OCI-LY7 (cell line): ENCODE measurements around the gene USP38. TPM values are rescaled to one million over a fixed set of nuclear protein-coding genes. Genes with fewer than 3 reads are reported as not detected.
A peak's percentile ranks its signal among the peaks of the same experiment; 100 is the strongest.

Experiments used
- BruUV-seq: library from RNA; stranded (reverse); fragments of 400-500 nt; replicated peaks from 2 replicates; lab custom pipeline; 2021; lab: Mats Ljungman, UMichigan
- CTCF ChIA-PET: fragments of 300-600 bp; sonication (Branson Sonifier 250); formaldehyde crosslinking; loops from one replicate; lab custom pipeline; 2022; ENCODE audit warnings: antibody characterized with exemption; ENCODE audit not compliant: unreplicated experiment; lab: Charles Lee
- POLR2A ChIA-PET: fragments of 300-600 bp; sonication (Branson Sonifier 250); formaldehyde crosslinking; loops from one replicate; lab custom pipeline; 2022; ENCODE audit warnings: antibody characterized with exemption; lab: Charles Lee
- DNase-seq: peaks from one replicate; pipeline ENCODE4 v3.0.0-alpha.2; 2015; ENCODE audit warnings: low spot score
- H2AFZ ChIP-seq: fragments of 200-600 bp; sonication (generic), shearing (Covaris generic); 2 replicates; pipeline ENCODE4 v1.6.1; 2014; ENCODE audit warnings: mild to moderate bottlenecking, antibody characterized with exemption, low read length, moderate library complexity
- H3K27ac ChIP-seq: fragments of 200-600 bp; sonication (generic); 2 replicates; pipeline ENCODE4 v1.5.1; 2014; ENCODE audit warnings: mixed run types, low read depth, mild to moderate bottlenecking, moderate library complexity, low read length, inconsistent platforms; ENCODE audit not compliant: poor library complexity, severe bottlenecking
- H3K36me3 ChIP-seq: fragments of 200-600 bp; sonication (generic); 2 replicates; pipeline ENCODE4 v1.6.1; 2014; ENCODE audit warnings: mild to moderate bottlenecking, antibody characterized with exemption, low read length, moderate library complexity, mixed read lengths; ENCODE audit not compliant: insufficient read depth
- H3K4me1 ChIP-seq: fragments of 200-600 bp; sonication (generic); 2 replicates; pipeline ENCODE4 v1.5.1; 2014; ENCODE audit warnings: mild to moderate bottlenecking, low read length; ENCODE audit not compliant: insufficient read depth, poor library complexity, severe bottlenecking
- H3K4me2 ChIP-seq: fragments of 200-600 bp; sonication (generic); 2 replicates; pipeline ENCODE4 v1.6.1; 2014; ENCODE audit warnings: mild to moderate bottlenecking, low read length
- H3K4me3 ChIP-seq: fragments of 200-600 bp; sonication (generic); 2 replicates; pipeline ENCODE4 v1.5.1; 2014; ENCODE audit warnings: mild to moderate bottlenecking, low read depth, low read length; ENCODE audit not compliant: poor library complexity, severe bottlenecking
- H3K79me2 ChIP-seq: fragments of 200-600 bp; sonication (generic); 2 replicates; pipeline ENCODE4 v1.6.1; 2016; ENCODE audit warnings: low read depth, mild to moderate bottlenecking, low read length, moderate library complexity, mixed read lengths; ENCODE audit not compliant: insufficient read depth
- H3K9me2 ChIP-seq: fragments of 200-600 bp; sonication (generic); 2 replicates; pipeline ENCODE4 v1.6.1; 2016; ENCODE audit warnings: mild to moderate bottlenecking, low read length, mixed read lengths; ENCODE audit not compliant: insufficient read depth
- H3K9me3 ChIP-seq: fragments of 200-600 bp; sonication (generic); 2 replicates; pipeline ENCODE4 v1.6.1; 2014; ENCODE audit warnings: mild to moderate bottlenecking, mixed run types, low read length, mixed read lengths
- H4K20me1 ChIP-seq: fragments of 200-600 bp; sonication (generic); 2 replicates; pipeline ENCODE4 v1.6.1; 2014; ENCODE audit warnings: mild to moderate bottlenecking, antibody characterized with exemption, low read length, moderate library complexity, mixed read lengths; ENCODE audit not compliant: insufficient read depth
- EZH2phosphoT487 ChIP-seq: fragments of 200-600 bp; sonication (generic); IDR thresholded peaks from 2 replicates; pipeline ENCODE4 v1.6.1; 2018; ENCODE audit warnings: low read depth, borderline replicate concordance, mild to moderate bottlenecking, mixed run types, antibody characterized with exemption, low read length, moderate library complexity, mixed read lengths
- intact Hi-C: fragments of 100-400 bp; cut with micrococcal nuclease; formaldehyde crosslinking; loops from one replicate; pipeline ENCODE4 v1.10.0; 2022; ENCODE audit not compliant: unreplicated experiment
- total RNA-seq, 2 experiments: library from RNA; depleted of rRNA in 1 of 2; stranded (reverse); fragments of >200 nt in 1 of 2; shearing (Covaris generic) in 1 of 2; gene quantifications; 2 replicates each; pipeline ENCODE4 v1.2.3, GENCODE V29; 2014 to 2022
- TF ChIP-seq, protein P1 (sequence below): fragments of 200-600 bp; sonication (generic); conservative IDR thresholded peaks from 2 replicates; pipeline ENCODE4 v1.5.1; 2014; ENCODE audit warnings: mild to moderate bottlenecking, antibody characterized with exemption, low read length, moderate library complexity, mixed read lengths

Gene USP38
- total RNA-seq, 2 experiments from 2014 or later: 23.6 to 25.7 TPM

- DNase-seq: peak; percentile 46
- Histone ChIP-seq H3K4me1 (peaks cover 39% of the 10 kb centered on the region), H3K9me3 (no peaks in the 10 kb centered on the region), H2AFZ (0 out of 2 replicates have a peak overlapping the region, but pooled peaks have one; percentile 43), H3K36me3 (peaks cover 36% of the 10 kb centered on the region; the same call in 1 of the 2 replicates), H3K27ac (peak overlapping the region; percentile 75), H3K9me2 (no peaks in the 10 kb centered on the region), H4K20me1 (peaks cover 42% of the 10 kb centered on the region), H3K4me3 (peak overlapping the region; percentile 94), H3K4me2 (peak overlapping the region; percentile 85), H3K79me2 (peaks cover 78% of the 10 kb centered on the region)
- TSS peak; percentile 26 for BruUV-seq
- CTCF ChIA-PET: no interaction called here
- POLR2A ChIA-PET: no interaction called here
- intact Hi-C loops: loop anchor here (5.0 kb wide), 3 partner anchors 172 to 297 kb away; no protein-coding TSS in a partner anchor
- TF ChIP-seq, protein P1, sequence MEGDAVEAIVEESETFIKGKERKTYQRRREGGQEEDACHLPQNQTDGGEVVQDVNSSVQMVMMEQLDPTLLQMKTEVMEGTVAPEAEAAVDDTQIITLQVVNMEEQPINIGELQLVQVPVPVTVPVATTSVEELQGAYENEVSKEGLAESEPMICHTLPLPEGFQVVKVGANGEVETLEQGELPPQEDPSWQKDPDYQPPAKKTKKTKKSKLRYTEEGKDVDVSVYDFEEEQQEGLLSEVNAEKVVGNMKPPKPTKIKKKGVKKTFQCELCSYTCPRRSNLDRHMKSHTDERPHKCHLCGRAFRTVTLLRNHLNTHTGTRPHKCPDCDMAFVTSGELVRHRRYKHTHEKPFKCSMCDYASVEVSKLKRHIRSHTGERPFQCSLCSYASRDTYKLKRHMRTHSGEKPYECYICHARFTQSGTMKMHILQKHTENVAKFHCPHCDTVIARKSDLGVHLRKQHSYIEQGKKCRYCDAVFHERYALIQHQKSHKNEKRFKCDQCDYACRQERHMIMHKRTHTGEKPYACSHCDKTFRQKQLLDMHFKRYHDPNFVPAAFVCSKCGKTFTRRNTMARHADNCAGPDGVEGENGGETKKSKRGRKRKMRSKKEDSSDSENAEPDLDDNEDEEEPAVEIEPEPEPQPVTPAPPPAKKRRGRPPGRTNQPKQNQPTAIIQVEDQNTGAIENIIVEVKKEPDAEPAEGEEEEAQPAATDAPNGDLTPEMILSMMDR: no peak; the same call in 1 of the 2 replicates
- no peak for TF ChIP-seq EZH2phosphoT487
Observed at GRCh38 chr4:143185253-143186107, 763 bp downstream of the USP38 start.

- CTCF ChIA-PET: no interaction called here
- intact Hi-C loops: loop anchor here (5.0 kb wide), 3 partner anchors 171 to 296 kb away; no protein-coding TSS in a partner anchor
Observed at GRCh38 chr4:143186212-143186611, 1.5 kb downstream of the USP38 start.

More at GRCh38 chr4:143186212-143186611, 1.5 kb downstream of the USP38 start:
- no peak overlapping the region for H2AFZ ChIP-seq
- peak overlapping the region; percentile 94 for H3K4me3 ChIP-seq
- POLR2A ChIA-PET: no interaction called here
- peaks cover 85% of the 10 kb centered on the region for H3K79me2 ChIP-seq
- H3K9me3 ChIP-seq: no peaks in the 10 kb centered on the region
- peaks cover 43% of the 10 kb centered on the region; the same call in 1 of the 2 replicates for H3K36me3 ChIP-seq
- peak overlapping the region; percentile 75 for H3K27ac ChIP-seq
- peaks cover 42% of the 10 kb centered on the region for H4K20me1 ChIP-seq
- BruUV-seq: no TSS peak
- peak overlapping the region; percentile 85 for H3K4me2 ChIP-seq
- no peak for DNase-seq
- no peaks in the 10 kb centered on the region for H3K9me2 ChIP-seq
- peaks cover 46% of the 10 kb centered on the region for H3K4me1 ChIP-seq
- TF ChIP-seq EZH2phosphoT487: no peak
- TF ChIP-seq, protein P1: no peak
